Measurements from ENCODE around the gene SLC35G3.
"Not testable (repeated sequence)": the region's sequence is repeated elsewhere in the genome, so short reads cannot be mapped to it uniquely, and the experiment has no call there.

Gene SLC35G3

DNA sequence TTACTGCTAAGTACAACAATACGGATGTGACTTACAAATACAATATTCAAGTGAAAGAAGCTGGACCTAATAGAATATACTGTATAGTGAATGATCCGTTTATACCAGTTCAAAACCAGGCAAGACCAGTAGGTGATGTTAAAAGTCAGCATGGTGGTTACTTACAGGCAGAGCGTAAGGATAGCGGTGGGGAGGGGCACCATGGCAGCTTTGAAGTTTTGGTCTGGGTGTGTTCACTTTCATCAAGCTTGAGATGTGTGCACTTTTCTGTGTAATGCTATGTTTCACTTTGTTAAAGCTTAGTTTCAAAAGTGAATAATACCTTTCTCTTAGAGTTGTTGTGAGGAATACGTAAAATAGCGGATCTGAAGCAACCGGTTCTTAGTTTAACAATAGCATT, 16.5 kb upstream of the SLC35G3 start:
- no peak for DNase-seq (ENCODE audit: low read depth)

DNA sequence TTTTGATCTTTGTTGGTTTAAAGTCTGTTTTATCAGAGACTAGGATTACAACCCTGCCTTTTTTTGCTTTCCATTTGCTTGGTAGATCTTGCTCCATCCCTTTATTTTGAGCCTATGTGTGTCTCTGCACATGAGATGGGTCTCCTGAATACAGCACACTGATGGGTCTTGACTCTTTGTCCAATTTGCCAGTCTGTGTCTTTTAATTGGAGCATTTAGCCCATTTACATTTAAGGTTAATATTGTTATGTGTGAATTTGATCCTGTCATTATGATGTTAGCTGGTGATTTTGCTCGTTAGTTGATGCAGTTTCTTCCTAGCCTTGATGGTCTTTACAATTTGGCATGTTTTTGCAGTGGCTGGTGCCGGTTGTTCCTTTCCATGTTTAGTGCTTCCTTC, 8.4 kb upstream of the SLC35G3 start:
- DNase-seq (ENCODE audit: low read depth), result not testable (repeated sequence)

DNA sequence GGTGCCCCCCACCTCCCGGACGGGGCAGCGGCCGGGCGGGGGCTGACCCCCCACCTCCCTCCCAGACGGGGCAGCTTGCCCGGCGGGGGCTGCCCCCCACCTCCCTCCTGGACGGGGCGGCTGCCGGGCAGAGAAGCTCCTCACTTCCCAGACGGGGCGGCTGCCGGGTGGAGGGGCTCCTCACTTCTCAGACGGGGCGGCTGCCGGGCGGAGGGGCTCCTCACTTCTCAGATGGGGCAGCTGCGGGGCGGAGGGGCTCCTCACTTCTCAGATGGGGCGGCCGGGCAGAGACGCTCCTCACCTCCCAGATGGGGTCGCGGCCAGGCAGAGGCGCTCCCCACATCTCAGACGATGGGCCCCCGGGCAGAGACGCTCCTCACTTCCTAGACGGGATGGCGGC, 869 bp upstream of the SLC35G3 start:
- DNase-seq (ENCODE audit: low read depth), result not testable (repeated sequence)

DNA sequence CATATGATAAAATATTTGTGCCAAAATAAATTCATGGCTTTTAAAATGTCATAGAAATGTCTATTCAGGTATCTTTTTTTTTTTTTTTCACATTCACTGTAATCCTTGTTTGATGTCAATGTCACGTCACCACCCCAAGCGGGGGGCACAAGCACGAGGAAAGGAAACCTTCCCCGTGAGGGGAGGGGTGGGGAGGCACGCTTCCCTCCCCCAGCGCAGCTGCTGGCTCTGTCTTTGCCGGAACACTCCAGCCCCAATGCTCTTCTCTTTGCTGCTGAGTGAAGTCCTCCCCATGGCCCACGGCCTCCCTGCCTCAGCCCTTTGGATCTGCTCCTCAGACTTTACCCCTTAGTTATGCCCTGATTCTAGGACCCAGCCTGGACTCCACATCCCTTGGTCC, 1.5 kb downstream of the SLC35G3 start:
- no peak for DNase-seq (ENCODE audit: low read depth)

DNA sequence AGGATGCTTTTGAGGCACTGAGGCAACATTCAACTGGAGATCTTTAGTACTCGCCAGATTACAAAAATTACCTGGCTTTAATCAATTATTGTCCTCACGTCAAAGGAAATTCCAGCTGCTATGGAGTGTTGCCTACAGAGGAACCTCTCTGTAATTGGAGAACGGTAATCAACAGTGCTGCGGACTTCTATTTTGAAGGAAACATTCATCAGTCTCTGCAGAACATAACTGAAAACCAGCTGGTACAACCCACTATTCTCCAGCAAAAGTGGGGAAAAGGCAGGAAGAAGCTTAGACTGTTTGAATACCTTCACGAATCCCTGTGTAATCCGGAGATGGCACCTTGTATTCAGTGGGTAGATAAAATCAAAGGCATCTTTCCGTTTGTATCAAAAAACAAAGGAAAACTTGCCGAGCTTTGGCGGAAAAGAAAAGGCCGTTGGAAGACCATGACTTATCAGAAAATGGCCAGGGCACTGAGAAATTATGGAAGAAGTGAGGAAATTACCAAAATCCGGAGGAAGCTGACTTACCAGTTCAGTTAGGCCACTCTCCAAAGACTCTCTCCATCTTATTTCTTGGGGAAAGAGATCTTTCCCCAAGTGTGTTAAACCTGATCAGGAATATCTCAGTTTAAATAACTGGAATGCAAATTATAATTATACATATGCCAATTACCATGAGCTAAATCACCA, 3.0 kb downstream of the SLC35G3 start:
- DNase-seq (ENCODE audit: low read depth), result no peak

DNA sequence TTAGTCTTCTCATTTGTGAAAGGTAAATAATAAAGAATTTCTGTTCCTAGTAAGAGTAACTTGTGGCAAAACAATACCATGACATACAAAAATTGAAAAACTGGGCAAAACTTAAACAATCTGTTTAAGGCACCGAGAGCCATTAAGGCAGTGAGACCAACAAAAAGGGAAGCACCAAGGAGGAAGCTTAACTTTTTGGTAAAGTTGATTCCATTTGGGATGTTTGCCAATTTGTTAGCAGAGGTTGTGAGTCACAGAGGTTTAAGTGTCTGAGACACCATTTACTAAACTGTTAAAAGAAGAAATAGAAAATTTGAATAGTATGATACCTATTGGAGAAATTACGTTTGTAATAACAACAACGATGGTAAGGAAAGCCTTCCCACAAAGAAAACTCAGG, 4.9 kb downstream of the SLC35G3 start:
- no peak for DNase-seq (ENCODE audit: low read depth)

DNA sequence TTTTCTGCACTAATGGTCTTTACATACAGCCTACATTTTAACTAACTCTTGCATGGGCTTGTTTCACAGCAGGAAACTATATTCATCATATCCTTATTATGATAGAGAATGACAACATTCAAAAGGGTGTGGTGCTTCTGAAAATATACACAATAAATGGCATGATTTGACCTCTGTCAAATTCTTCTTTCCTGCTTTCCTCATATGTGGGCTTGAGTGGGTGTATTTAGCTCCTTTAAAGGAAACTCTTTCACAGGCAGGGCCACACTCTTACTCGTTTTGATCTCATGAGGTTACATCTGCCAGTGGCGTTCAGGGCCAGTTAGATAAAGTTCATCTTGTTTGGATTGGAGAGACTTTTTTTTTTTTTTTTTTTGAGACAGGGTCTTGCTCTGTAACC, 6.1 kb downstream of the SLC35G3 start:
- DNase-seq (ENCODE audit: low read depth), result no peak

DNA sequence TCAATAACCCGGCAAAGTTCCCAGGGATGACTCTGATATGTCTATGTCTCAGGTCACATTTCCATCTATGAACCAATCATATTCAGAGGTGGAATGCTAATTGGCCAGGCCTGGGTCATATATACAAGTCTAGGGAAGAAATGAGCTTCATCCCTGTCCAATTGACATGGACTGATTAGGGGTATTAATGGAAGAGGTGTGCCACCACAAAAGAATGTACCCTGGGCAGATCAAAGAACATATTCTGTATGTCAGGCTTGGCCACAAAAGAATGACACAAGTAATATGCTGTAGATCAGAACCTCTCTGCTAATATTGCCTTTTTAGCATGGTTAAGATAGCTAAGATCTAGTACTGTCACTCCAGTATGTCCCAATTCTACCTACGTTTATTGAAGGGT, 6.7 kb downstream of the SLC35G3 start:
- DNase-seq (ENCODE audit: low read depth), result no peak

DNA sequence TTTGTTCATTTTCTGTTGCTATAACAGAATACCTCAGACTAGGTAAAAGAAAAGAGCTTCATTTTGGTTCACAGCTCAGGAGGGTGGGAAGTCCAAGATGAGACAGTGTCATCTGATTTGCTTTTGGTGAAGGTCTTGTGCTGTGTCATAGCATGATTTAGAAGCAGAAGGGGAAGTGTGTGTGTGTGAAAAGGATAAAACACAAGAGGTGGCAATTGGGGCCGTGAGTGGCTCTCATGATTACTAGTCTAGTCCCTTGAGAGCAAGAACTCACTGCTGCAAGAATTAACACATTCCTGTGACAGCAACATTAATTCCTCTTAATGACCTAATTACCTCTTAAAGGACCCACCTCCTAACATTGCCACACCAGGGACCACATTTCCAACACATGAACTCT, 8.3 kb downstream of the SLC35G3 start:
- no peak for DNase-seq (ENCODE audit: low read depth)

DNA sequence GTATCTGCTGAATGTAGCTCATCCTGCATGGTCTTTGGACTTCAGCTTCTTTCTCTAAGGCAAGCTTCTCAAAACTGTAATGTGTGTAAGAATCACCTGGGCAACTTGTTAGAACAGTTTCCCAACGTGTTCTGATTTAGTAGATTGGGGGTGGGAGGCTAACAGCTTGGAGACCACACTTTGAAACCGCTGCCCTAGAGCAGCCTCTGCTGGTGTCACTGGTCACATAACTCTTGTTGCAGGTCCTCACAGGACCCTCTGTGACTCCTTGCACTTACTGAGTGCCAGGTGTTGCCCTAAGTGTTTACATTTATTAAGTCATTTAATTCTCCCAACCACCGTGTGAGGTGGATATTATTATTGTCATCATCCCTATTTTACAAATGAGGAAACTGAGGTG, 9.9 kb downstream of the SLC35G3 start:
- DNase-seq (ENCODE audit: low read depth), result no peak

DNA sequence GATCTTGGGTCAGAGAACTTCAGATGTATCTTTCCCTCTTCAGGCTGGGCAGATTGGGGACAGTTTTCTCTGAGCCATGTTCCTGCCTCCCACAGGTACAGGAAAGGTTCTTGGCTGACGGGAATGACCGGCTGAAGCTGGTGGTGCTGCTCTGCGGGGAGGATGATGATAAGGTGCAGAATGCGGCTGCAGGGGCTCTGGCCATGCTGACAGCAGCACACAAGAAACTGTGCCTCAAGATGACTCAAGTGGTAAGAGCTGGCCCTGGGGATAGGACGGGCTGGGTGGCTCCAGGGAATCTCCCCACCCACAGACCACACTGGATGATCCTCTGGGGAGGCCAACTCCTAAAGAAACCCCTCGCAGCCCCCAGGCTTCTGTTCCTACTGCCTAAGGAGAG, 10.9 kb downstream of the SLC35G3 start:
- no peak for DNase-seq (ENCODE audit: low read depth)

DNA sequence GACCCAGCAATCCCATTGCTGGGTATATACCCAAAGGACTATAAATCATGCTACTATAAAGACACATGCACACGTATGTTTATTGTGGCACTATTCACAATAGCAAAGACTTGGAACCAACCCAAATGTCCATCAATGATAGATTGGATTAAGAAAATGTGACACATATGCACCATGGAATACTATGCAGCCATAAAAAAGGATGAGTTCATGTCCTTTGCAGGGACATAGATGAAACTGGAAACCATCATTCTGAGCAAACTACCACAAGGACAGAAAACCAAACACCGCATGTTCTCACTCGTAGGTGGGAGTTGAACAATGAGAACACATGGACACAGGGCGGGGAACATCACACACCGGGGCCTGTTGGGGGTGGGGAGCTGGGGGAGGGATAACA, 14.8 kb downstream of the SLC35G3 start:
- DNase-seq (ENCODE audit: low read depth), result not testable (repeated sequence)

DNA sequence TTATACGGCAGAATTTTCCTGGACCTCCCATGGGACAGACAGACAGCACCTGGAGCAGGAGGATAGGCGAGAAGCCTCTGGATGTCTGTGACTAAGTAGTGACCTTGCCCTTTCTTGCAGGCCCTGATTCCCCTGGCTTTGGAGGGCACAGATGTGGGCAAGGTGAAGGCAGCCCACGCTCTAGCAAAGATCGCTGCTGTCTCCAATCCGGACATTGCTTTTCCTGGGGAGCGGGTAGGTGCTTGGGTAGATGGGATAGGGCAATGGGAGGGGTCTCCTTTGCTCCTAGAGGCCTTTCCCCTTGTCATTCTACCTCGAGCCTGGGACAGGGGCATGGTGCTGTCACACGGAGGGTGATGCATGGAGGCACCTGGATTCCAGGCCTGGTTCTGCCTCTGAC, 17.3 kb downstream of the SLC35G3 start:
- DNase-seq (ENCODE audit: low read depth), result no peak

DNA sequence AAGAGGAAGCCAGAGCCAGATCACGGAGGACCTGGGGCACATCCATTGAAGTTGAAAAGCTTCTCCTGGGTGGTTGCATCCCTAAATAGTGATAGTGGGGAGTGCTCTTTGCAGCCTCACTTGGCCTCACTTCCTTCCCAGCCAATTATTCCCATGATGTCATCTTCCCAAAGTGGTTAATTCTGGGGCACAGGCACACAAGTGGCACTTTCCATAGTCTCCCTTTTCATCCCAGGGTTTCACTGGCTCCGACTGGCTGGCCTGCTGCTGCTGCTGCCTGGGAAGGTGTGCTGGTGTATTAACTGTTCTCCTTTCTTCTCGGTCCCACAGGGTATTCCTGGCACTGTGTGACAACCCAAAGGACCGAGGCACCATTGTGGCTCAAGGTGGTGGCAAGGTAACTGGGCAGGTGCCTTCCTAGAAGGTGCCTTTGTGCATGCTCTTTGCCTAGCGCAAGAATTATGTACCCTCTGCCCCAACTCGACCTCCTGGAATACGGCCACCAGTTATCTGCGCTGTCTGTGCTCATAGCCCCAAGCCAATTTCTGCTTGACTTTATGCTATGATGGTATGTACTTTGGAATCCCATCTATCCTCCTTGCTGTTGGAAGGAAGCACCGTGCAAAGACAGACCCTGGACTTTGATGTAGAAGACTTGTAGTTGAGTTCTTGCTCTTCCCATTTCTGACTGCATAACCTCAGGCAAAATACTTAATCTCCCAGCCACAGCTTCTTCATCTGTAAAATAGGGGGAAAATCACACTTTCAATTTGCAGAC, 18.4 kb downstream of the SLC35G3 start:
- no peak for DNase-seq (ENCODE audit: low read depth)

DNA sequence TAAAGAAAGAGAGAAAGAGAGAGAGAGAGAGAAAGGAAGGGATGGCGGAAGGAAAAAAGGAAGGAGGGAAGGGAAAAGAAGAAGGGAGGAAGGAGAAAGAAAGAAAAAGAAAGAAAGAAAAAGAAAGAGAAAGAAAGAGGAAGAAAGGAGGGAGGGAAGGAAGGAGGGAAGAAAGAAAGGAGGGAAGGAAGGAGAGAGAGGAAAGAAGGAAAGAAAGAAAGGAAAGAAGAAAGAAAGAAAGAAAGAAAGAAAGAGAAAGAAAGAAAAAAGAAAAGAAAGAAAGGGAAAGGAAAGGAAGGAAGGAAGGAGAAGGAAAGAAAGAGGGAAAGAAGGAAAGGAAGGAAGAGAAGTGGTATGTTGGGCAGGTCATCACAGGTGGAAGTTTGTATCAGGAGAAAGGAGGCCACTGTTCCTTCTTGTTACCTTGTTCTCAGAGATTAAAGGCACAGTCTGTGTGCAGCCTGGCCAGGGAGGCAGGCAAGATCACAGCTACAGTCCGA, 19.3 kb downstream of the SLC35G3 start:
- no peak for DNase-seq (ENCODE audit: low read depth)

DNA sequence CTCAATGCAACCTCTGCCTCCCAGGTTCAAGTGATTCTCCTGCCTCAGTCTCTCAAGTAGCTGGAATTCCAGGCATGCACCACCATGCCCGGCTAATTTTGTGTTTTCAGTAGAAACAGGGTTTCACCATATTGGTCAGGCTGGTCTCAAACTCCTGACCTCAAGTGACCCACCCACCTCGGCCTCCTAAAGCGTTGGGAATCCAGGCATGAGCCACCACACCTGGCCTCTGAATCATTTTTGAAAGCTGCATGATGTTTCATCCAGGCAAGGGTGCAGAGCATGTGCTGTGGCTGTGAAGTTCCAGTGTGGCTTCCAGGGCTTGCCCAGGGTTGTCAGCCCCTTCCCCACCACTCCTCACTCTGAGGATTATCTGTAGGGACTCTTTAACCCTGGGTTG, 21.9 kb downstream of the SLC35G3 start:
- DNase-seq (ENCODE audit: low read depth), result not testable (repeated sequence)

DNA sequence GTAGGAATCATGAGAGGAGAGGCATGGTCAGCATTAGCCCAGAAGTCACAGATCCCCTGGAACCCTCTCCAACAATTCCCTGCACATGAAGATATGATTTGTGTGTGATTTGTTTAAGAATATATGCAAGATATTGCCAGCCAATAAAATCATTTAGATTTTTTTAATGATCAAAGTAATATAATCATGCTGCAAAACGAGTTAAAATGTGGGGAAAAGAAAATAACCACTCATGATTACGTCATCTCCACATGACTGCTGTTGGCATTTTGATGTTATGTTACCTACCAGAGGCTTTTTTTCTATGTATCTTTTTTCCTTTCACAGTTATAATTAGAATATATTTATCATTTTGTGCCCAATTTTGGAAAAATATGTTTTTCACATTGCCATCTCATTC, 22.4 kb downstream of the SLC35G3 start:
- no peak for DNase-seq (ENCODE audit: low read depth)

DNA sequence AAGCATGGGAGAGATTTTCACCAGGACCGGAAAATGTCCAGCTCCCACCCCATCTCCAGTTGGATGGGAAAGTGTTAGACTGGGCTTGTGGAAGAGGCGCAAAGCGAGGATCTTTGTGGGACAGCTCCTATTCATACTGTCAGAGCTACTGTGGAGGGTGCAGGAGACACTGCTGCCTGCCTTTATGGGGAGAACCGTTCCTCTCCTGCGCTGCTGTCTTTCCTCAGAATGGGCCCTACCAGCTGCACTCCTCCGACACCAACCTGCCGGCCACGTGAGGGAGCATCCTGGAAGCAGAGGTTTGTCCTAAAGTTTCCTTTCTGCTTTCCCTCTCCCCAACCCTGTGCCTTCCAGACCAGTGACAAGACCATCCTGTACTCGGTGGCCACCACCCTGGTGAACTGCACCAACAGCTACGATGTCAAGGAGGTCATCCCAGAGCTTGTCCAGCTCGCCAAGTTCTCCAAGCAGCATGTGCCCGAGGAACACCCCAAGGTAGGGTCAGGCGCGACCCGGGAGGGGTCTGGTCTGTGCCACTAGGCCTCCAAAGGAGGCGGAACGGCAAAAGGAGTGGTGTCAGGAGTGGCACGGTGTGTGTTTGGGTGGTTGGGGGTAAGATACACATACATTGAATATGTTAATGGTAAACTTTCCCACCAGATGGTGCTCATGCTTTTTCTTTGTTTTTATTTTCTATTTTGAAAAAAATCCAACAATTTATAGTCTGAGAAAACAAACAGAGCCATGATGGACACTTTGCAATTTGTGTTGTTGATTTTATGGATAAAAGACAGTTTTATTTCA, 23.0 kb downstream of the SLC35G3 start:
- DNase-seq (ENCODE audit: low read depth), result no peak

DNA sequence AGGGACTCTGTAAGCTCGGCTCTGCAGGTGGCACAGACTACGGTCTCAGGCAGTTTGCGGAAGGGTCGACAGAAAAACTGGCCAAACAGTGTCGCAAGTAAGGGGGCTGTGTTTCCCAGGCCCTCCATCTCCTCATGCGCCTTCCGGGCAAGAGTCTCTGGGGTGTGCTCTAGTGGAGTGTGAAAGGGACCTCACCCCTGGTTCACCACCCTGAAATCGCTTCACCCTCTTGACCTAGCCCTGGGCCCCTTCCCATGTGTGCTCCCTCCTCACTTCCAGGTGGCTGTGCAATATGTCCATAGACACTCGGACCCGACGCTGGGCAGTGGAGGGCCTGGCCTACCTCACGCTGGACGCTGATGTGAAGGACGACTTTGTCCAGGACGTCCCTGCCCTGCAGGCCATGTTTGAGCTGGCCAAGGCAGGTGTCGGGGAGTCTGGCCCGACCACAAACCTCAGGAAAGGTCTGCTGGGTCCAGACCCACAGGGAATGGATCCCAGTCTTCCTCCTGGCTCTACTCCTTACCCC, 24.3 kb downstream of the SLC35G3 start:
- no peak for DNase-seq (ENCODE audit: low read depth)

DNA sequence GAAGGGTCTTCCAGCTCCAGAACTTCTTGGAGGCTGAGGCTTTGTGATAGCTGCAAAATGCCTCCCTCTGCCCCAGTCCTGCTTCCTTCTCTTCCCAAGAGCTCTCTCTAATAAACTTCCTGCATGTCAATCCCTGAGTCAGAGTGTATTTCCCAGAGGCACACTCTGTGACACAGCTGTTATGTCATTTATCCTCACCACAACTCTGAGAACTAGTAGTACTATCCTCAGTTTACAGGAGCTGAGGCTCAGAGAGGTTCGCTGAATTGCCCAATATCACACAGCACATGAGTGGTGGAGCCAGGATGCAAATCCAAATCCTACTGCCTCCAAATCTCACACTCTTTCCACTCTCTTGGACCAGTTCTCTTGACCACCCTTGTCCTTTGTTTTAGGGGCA, 26.5 kb downstream of the SLC35G3 start:
- no peak for DNase-seq (ENCODE audit: low read depth)

DNA sequence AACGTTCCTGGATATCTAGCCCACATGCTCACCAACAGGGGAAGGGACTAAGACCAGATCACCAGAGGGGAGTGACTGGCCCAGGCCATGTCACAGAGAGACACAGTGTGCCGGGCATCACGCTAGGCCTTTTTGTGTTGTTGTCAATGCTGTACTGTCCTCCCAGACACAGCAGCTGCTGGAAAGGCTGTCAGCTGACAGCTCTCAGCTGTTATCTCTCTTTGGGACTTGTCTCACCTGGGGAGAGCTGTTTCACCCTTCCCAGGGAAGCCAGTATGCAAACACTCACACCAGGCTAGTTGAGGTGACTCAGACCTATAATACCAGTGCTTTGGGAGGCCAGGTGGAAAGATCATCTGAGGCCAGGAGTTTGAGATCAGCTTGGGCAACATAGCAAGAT, 27.1 kb downstream of the SLC35G3 start:
- no peak for DNase-seq (ENCODE audit: low read depth)

DNA sequence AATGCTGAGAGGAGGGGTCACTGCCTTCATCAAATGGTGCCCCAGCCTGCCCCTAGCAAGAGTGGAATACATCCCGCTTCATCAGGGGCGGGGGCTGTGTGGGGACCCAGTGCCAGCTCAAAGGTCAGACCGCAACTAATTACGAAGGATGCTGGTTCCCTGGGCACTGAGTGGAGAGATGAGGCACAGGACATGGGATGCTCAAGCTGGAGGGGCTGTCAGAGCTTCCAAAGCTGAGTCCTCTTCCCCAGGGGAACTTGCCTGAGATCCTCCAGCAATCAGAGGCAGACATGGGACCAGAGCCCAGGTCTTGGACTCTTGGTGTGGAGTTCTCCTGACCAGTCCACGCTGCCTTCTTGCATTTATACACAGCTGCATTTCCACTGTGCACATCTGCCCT, 27.7 kb downstream of the SLC35G3 start:
- no peak for DNase-seq (ENCODE audit: low read depth)

DNA sequence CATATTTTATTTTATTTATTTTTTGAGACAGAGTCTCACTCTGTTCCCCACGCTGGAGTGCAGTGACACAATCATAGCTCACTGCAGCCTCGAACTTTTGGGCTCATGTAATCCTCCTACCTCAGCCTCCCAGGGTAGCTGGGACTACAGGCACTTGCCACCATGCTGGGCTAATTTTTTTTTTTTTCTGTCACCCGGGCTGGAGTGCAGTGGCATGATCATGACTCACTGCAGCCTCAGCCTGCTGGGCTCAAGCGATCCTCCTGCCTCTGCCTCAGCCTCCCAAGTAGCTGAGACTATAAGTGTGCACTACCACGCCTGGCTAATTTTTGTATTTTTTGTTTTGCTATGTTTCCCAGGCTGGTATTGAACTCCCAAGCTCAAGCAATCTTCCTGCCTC, 29.5 kb downstream of the SLC35G3 start:
- DNase-seq (ENCODE audit: low read depth), result no peak

Measured in activated gamma-delta T cell treated with anti-CD3 and anti-CD28 coated beads, Interleukin-2, amount 50 U/mL, for 16 hours (primary cell).